HEK293 (cell line): ENCODE results near the gene HTR4.

Experiments used
- CTCF ChIA-PET: fragments of 350-600 bp; formaldehyde crosslinking; extraction: SDS; loops from one replicate; lab custom pipeline; 2021; ENCODE audit warnings: antibody characterized with exemption; lab: Yijun Ruan, JAX
- POLR2A ChIA-PET: fragments of 300-600 bp; formaldehyde crosslinking; extraction: SDS; loops from one replicate; lab custom pipeline; 2020; ENCODE audit warnings: antibody characterized with exemption, inconsistent platforms; lab: Yijun Ruan, JAX
- H3K27ac ChIP-seq: fragments of 200-500 bp; sonication (Bioruptor generic); 2 replicates; pipeline ENCODE4 v1.5.1; 2014; ENCODE audit warnings: low read depth, low read length, control low read depth, inconsistent platforms; ENCODE audit errors: extremely low read depth
- H3K36me3 ChIP-seq, 2 experiments: fragments of 200-500 bp in 1 of 2; sonication (Bioruptor generic) in 1 of 2; 1 replicate in 1 of 2; 2 replicates in 1 of 2; pipeline ENCODE4 v1.5.1; 2014 to 2017; ENCODE audit warnings: inconsistent platforms in 2 of 2, low read length in 2 of 2; ENCODE audit not compliant: control insufficient read depth in 2 of 2, insufficient read depth in 1 of 2
- H3K4me1 ChIP-seq: fragments of 200-500 bp; sonication (Bioruptor generic); 2 replicates; pipeline ENCODE4 v1.5.1; 2014; ENCODE audit warnings: mild to moderate bottlenecking, low read length, inconsistent platforms; ENCODE audit not compliant: control insufficient read depth, insufficient read depth
- H3K4me3 ChIP-seq: 2 replicates; pipeline ENCODE4 v1.5.1; 2011; ENCODE audit warnings: low read depth, mild to moderate bottlenecking, control low read depth, low read length, moderate library complexity
- H3K9me3 ChIP-seq: fragments of 200-500 bp; sonication (Bioruptor generic); 2 replicates; pipeline ENCODE4 v1.5.1; 2014; ENCODE audit warnings: low read depth, low read length, inconsistent platforms; ENCODE audit not compliant: control insufficient read depth, insufficient read depth
- HOXD13 ChIP-seq: sonication (generic); formaldehyde crosslinking; IDR thresholded peaks from 2 replicates; pipeline ENCODE4 v1.8.0; 2022; ENCODE audit warnings: missing genetic modification reagents, borderline replicate concordance
- YY2 ChIP-seq: fragments of 450-650 bp; formaldehyde crosslinking; IDR thresholded peaks from 2 replicates; pipeline ENCODE4 v1.5.1; 2016; ENCODE audit warnings: missing biosample characterization, missing genetic modification characterization
- ZBTB1 ChIP-seq: fragments of 450-650 bp; formaldehyde crosslinking; IDR thresholded peaks from 2 replicates; pipeline ENCODE4 v1.5.1; 2016; ENCODE audit warnings: missing biosample characterization, missing genetic modification characterization
- ZBTB21 ChIP-seq: fragments of 450-650 bp; formaldehyde crosslinking; IDR thresholded peaks from 2 replicates; pipeline ENCODE4 v1.5.1; 2017; ENCODE audit warnings: missing biosample characterization, missing genetic modification characterization
- ZFHX2 ChIP-seq: fragments of 450-650 bp; formaldehyde crosslinking; conservative IDR thresholded peaks from 2 replicates; pipeline ENCODE4 v1.5.1; 2016; ENCODE audit warnings: missing biosample characterization, missing genetic modification characterization
- ZNF132 ChIP-seq: fragments of 450-650 bp; formaldehyde crosslinking; IDR thresholded peaks from 2 replicates; pipeline ENCODE4 v1.5.1; 2017; ENCODE audit warnings: missing biosample characterization, missing genetic modification characterization, borderline replicate concordance
- ZNF501 ChIP-seq: fragments of 450-650 bp; formaldehyde crosslinking; IDR thresholded peaks from 2 replicates; pipeline ENCODE4 v1.5.1; 2016; ENCODE audit warnings: missing biosample characterization, missing genetic modification characterization
- ZNF571 ChIP-seq: fragments of 450-650 bp; formaldehyde crosslinking; IDR thresholded peaks from 2 replicates; pipeline ENCODE4 v1.5.0; 2017; ENCODE audit warnings: missing biosample characterization, missing genetic modification characterization
- ZNF677 ChIP-seq: fragments of 450-650 bp; IDR thresholded peaks from 2 replicates; pipeline ENCODE4 v1.5.0; 2018; ENCODE audit warnings: missing biosample characterization, mild to moderate bottlenecking, missing genetic modification characterization, moderate library complexity
- ZNF830 ChIP-seq: fragments of 450-650 bp; IDR thresholded peaks from 2 replicates; pipeline ENCODE4 v1.5.0; 2018; ENCODE audit warnings: missing biosample characterization, missing genetic modification characterization, low read depth, mild to moderate bottlenecking, moderate library complexity
- TF ChIP-seq, protein P1 (sequence below): fragments of 450-650 bp; formaldehyde crosslinking; conservative IDR thresholded peaks from 2 replicates; pipeline ENCODE4 v1.5.1; 2016; ENCODE audit warnings: low read depth, missing biosample characterization, missing genetic modification characterization
- TF ChIP-seq, protein P2 (sequence below): fragments of 450-650 bp; formaldehyde crosslinking; IDR thresholded peaks from 2 replicates; pipeline ENCODE4 v1.5.1; 2016; ENCODE audit warnings: missing biosample characterization, missing genetic modification characterization
- TF ChIP-seq, protein P3 (sequence below): fragments of 450-650 bp; formaldehyde crosslinking; IDR thresholded peaks from 2 replicates; pipeline ENCODE4 v1.5.1; 2017; ENCODE audit warnings: missing biosample characterization, mild to moderate bottlenecking, missing genetic modification characterization, moderate library complexity

The HTR4 gene

DNA sequence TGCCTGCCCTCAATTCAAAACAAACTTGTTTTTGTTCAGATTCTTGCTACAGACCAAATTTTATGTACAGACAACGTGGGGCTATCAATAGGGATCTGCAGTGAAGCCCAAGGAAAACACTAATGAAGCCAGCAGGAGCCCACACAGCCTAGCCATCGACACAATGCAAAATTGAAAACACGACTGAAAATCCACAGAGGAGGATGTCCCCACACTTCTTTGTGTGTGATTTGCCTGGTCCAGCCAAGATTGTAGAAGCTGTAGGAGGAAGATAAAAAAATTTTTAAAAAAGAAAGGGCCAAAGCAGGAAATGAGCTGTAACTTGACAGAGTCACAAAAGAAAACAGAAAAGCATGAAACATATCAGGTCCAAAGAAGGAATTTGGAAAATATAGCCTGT, 34.8 kb downstream of the HTR4 start (continued):
- TF ChIP-seq, protein P1, sequence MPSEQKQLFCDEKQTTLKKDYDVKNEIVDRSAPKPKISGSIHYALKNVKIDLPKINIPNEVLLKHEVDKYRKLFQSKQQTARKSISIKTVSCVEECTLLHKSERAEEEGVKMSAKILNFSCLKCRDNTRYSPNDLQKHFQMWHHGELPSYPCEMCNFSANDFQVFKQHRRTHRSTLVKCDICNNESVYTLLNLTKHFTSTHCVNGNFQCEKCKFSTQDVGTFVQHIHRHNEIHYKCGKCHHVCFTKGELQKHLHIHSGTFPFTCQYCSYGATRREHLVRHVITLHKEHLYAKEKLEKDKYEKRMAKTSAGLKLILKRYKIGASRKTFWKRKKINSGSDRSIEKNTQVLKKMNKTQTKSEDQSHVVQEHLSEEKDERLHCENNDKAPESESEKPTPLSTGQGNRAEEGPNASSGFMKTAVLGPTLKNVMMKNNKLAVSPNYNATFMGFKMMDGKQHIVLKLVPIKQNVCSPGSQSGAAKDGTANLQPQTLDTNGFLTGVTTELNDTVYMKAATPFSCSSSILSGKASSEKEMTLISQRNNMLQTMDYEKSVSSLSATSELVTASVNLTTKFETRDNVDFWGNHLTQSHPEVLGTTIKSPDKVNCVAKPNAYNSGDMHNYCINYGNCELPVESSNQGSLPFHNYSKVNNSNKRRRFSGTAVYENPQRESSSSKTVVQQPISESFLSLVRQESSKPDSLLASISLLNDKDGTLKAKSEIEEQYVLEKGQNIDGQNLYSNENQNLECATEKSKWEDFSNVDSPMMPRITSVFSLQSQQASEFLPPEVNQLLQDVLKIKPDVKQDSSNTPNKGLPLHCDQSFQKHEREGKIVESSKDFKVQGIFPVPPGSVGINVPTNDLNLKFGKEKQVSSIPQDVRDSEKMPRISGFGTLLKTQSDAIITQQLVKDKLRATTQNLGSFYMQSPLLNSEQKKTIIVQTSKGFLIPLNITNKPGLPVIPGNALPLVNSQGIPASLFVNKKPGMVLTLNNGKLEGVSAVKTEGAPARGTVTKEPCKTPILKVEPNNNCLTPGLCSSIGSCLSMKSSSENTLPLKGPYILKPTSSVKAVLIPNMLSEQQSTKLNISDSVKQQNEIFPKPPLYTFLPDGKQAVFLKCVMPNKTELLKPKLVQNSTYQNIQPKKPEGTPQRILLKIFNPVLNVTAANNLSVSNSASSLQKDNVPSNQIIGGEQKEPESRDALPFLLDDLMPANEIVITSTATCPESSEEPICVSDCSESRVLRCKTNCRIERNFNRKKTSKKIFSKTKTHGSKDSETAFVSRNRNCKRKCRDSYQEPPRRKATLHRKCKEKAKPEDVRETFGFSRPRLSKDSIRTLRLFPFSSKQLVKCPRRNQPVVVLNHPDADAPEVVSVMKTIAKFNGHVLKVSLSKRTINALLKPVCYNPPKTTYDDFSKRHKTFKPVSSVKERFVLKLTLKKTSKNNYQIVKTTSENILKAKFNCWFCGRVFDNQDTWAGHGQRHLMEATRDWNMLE (tag by site-specific recombination), result no peak
- TF ChIP-seq YY2 (tag by site-specific recombination) (no peak), ZNF830 (tag by site-specific recombination) (no peak), HOXD13 (CRISPR knock-in tag) (no peak), ZBTB1 (tag by site-specific recombination) (no peak)

DNA sequence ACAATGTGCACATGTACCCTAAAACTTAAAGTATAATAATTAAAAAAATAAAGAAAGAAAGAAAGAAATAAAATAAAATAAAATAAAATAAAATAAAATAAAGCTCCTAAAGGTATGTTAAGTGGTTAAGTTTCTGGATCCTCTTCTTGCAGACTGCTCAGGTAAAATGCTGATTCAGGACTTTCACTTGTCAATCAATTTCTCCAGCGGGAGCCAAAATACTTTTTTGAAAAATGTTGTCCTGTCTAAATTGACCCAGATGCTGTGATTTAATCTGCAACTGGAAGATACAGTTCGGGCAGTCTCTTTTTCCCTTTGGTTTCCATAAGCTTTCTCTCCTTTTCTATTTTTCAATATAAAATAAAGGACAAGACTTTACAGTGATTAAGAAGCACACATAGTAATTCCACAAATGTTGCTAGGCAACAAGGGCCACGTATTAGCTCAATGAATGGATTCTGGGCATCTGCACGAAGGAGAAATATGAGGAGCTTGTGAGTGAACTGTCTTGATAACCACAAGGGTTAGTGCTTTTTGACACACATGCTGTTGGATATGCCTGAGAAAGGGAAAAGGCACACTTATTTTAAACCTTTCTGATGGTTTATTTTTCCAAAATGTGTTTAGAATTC, 38.6 kb downstream of the HTR4 start:
- TF ChIP-seq ZNF132 (tag by site-specific recombination) (no peak), ZNF677 (tag by site-specific recombination) (no peak), ZBTB21 (tag by site-specific recombination) (no peak), YY2 (tag by site-specific recombination) (no peak), ZNF501 (tag by site-specific recombination) (no peak), ZFHX2 (no peak)
- TF ChIP-seq, protein P2, sequence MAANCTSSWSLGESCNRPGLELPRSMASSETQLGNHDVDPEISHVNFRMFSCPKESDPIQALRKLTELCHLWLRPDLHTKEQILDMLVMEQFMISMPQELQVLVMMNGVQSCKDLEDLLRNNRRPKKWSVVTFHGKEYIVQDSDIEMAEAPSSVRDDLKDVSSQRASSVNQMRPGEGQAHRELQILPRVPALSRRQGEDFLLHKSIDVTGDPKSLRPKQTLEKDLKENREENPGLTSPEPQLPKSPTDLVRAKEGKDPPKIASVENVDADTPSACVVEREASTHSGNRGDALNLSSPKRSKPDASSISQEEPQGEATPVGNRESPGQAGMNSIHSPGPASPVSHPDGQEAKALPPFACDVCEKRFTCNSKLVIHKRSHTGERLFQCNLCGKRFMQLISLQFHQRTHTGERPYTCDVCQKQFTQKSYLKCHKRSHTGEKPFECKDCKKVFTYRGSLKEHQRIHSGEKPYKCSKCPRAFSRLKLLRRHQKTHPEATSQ (tag by site-specific recombination), result no peak
- TF ChIP-seq, all 188 proteins: peak for 0
- H3K9me3 ChIP-seq, result no peaks in the 10 kb centered on the region
- ChIA-PET POLR2A (no interaction called here), CTCF (no interaction called here)
- no peaks in the 10 kb centered on the region for H3K36me3 ChIP-seq
- H3K4me1 ChIP-seq, result no peaks in the 10 kb centered on the region
- H3K4me3 ChIP-seq, result no peak overlapping the region
- H3K27ac ChIP-seq, result no peak overlapping the region

DNA sequence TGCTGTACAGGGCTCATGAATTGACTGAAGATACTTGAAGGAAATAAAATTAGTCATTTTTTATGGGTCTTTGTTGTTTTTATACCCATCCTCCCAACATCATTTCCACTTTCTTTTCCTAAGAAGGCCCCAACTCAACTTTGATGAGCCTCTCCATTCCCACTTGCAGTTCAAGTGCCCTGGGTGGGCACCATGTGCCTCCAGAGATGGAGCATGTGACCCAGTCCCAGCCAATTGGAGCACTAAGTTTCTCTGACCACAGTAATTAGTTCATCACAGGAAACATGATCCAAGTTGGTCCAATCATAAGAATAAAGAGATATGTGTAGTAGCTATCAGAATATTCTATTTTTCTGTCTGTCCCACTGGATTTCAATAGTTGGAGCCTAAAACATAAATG, 46.9 kb downstream of the HTR4 start:
- H3K36me3 ChIP-seq, result no peaks in the 10 kb centered on the region
- H3K9me3 ChIP-seq, result no peaks in the 10 kb centered on the region
- no peaks in the 10 kb centered on the region for H3K4me1 ChIP-seq
- TF ChIP-seq ZNF571, result no peak
- TF ChIP-seq, protein P3, sequence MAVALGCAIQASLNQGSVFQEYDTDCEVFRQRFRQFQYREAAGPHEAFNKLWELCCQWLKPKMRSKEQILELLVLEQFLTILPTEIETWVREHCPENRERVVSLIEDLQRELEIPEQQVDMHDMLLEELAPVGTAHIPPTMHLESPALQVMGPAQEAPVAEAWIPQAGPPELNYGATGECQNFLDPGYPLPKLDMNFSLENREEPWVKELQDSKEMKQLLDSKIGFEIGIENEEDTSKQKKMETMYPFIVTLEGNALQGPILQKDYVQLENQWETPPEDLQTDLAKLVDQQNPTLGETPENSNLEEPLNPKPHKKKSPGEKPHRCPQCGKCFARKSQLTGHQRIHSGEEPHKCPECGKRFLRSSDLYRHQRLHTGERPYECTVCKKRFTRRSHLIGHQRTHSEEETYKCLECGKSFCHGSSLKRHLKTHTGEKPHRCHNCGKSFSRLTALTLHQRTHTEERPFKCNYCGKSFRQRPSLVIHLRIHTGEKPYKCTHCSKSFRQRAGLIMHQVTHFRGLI, result no peak
- TF ChIP-seq, all 188 proteins: peak for 0
- no peak overlapping the region for H3K27ac ChIP-seq
- no peak overlapping the region for H3K4me3 ChIP-seq
- CTCF ChIA-PET, result interaction anchor here (0.6 kb wide), 1 partner anchor 31 kb away, joined by 3 read pairs; no protein-coding TSS in a partner anchor
- POLR2A ChIA-PET, result no interaction called here
